Neural cell (in vitro differentiated cells): Measurements from ENCODE around the gene ST7L. TPM values are rescaled to one million over a fixed set of nuclear protein-coding genes. Genes with fewer than 3 reads are reported as not detected.

Source experiments
- H2AFZ ChIP-seq: fragments of 200-600, 300-800 bp; sonication (generic), shearing (Covaris generic); 2 replicates; pipeline ENCODE4 v1.6.0; 2014; ENCODE audit warnings: low read depth, mild to moderate bottlenecking, antibody characterized with exemption, low read length, moderate library complexity
- H3F3A ChIP-seq: fragments of 200-600 bp; shearing (Covaris generic); 2 replicates; pipeline ENCODE4 v1.6.1; 2016; ENCODE audit warnings: mild to moderate bottlenecking, moderate library complexity, mixed read lengths, antibody characterized with exemption, low read length; ENCODE audit not compliant: insufficient read depth, poor library complexity, severe bottlenecking
- H3K27ac ChIP-seq: fragments of 200-600, 300-800 bp; sonication (generic), shearing (Covaris generic); 2 replicates; pipeline ENCODE4 v1.5.1; 2014; ENCODE audit warnings: mild to moderate bottlenecking, low read length, moderate library complexity
- H3K27me3 ChIP-seq: fragments of 300-800, 200-600 bp; sonication (generic), shearing (Covaris generic); 2 replicates; pipeline ENCODE4 v1.6.0; 2014; ENCODE audit warnings: mild to moderate bottlenecking, low read depth, low read length, moderate library complexity; ENCODE audit not compliant: insufficient read depth
- H3K36me3 ChIP-seq: fragments of 300-800, 200-600 bp; sonication (generic), shearing (Covaris generic); 2 replicates; pipeline ENCODE4 v1.5.1; 2014; ENCODE audit warnings: mild to moderate bottlenecking, antibody characterized with exemption, low read length, moderate library complexity; ENCODE audit not compliant: insufficient read depth
- H3K4me2 ChIP-seq: fragments of 300-800, 200-600 bp; sonication (generic), shearing (Covaris generic); 2 replicates; pipeline ENCODE4 v1.6.0; 2014; ENCODE audit warnings: mild to moderate bottlenecking, low read length
- H3K4me3 ChIP-seq: fragments of 300-800, 200-600 bp; sonication (generic), shearing (Covaris generic); 2 replicates; pipeline ENCODE4 v1.5.1; 2014; ENCODE audit warnings: mild to moderate bottlenecking, low read length, moderate library complexity
- H3K79me2 ChIP-seq: fragments of 200-600 bp; shearing (Covaris generic); replicated peaks from 2 replicates; pipeline ENCODE4 v1.6.0; 2014; ENCODE audit warnings: mild to moderate bottlenecking, low read length, moderate library complexity; ENCODE audit not compliant: insufficient read depth
- H3K9ac ChIP-seq: fragments of 300-800, 200-600 bp; sonication (generic), shearing (Covaris generic); 2 replicates; pipeline ENCODE4 v1.6.1; 2016; ENCODE audit warnings: mild to moderate bottlenecking, low read length, mixed read lengths
- H3K9me2 ChIP-seq: fragments of 200-600 bp; shearing (Covaris generic); 2 replicates; pipeline ENCODE4 v1.6.1; 2016; ENCODE audit warnings: mild to moderate bottlenecking, low read length, mixed read lengths; ENCODE audit not compliant: insufficient read depth
- H3K9me3 ChIP-seq: fragments of 200-600, 300-800 bp; sonication (generic), shearing (Covaris generic); 2 replicates; pipeline ENCODE4 v1.6.1; 2016; ENCODE audit warnings: mild to moderate bottlenecking, mixed run types, low read length, moderate library complexity, mixed read lengths
- H4K20me1 ChIP-seq: fragments of 200-600 bp; shearing (Covaris generic); 2 replicates; pipeline ENCODE4 v1.6.1; 2016; ENCODE audit warnings: mild to moderate bottlenecking, mixed run types; ENCODE audit not compliant: insufficient read depth
- CTCF ChIP-seq: fragments of 450-650 bp; IDR thresholded peaks from 2 replicates; pipeline ENCODE4 v1.5.1; 2014; ENCODE audit warnings: antibody characterized with exemption, mild to moderate bottlenecking, moderate library complexity; ENCODE audit not compliant: poor library complexity, severe bottlenecking
- EP300 ChIP-seq: fragments of 450-650 bp; conservative IDR thresholded peaks from 2 replicates; pipeline ENCODE4 v1.6.1; 2014; ENCODE audit warnings: antibody characterized with exemption, mild to moderate bottlenecking, moderate library complexity; ENCODE audit not compliant: poor library complexity, severe bottlenecking
- EZH2 ChIP-seq: fragments of 200-600, 300-800 bp; shearing (Covaris generic), sonication (generic); IDR thresholded peaks from 2 replicates; pipeline ENCODE4 v1.6.1; 2014; ENCODE audit warnings: antibody characterized with exemption, low read length, borderline replicate concordance, mild to moderate bottlenecking; ENCODE audit not compliant: insufficient read depth, poor library complexity, severe bottlenecking
- MXI1 ChIP-seq: fragments of 450-650 bp; conservative IDR thresholded peaks from 2 replicates; pipeline ENCODE4 v1.6.1; 2014; ENCODE audit warnings: antibody characterized with exemption, mild to moderate bottlenecking; ENCODE audit not compliant: poor library complexity, severe bottlenecking
- POLR2AphosphoS5 ChIP-seq: IDR thresholded peaks from 2 replicates; pipeline ENCODE4 v1.6.1; 2012
- RAD21 ChIP-seq: fragments of 450-650 bp; conservative IDR thresholded peaks from 2 replicates; pipeline ENCODE4 v1.6.1; 2014; ENCODE audit warnings: antibody characterized with exemption, mild to moderate bottlenecking, moderate library complexity
- REST ChIP-seq: IDR thresholded peaks from 2 replicates; pipeline ENCODE4 v1.6.1; 2012; ENCODE audit warnings: borderline replicate concordance
- SMC3 ChIP-seq: fragments of 450-650 bp; conservative IDR thresholded peaks from 2 replicates; pipeline ENCODE4 v1.6.1; 2014; ENCODE audit warnings: antibody characterized with exemption, mild to moderate bottlenecking, moderate library complexity; ENCODE audit not compliant: poor library complexity
- TAF1 ChIP-seq: IDR thresholded peaks from 2 replicates; pipeline ENCODE4 v1.6.1; 2012; ENCODE audit warnings: low read depth
- polyA plus RNA-seq: library from polyadenylated mRNA; depleted of rRNA; stranded (reverse); fragments of >200 nt; gene quantifications from 2 replicates; pipeline ENCODE4 v1.2.3, GENCODE V29; 2014

ST7L gene
- polyA plus RNA-seq, 1 donor from 2014 or later: 33.7 TPM

- H3F3A ChIP-seq: no peaks in the 10 kb centered on the region
- no peaks in the 10 kb centered on the region for H3K9me2 ChIP-seq
- H3K27ac ChIP-seq: no peak overlapping the region
- no peaks in the 10 kb centered on the region for H3K9me3 ChIP-seq
- H3K4me2 ChIP-seq: no peak overlapping the region
- H3K79me2 ChIP-seq: no peaks in the 10 kb centered on the region
- H3K36me3 ChIP-seq: peaks cover 5% of the 10 kb centered on the region
- no peaks in the 10 kb centered on the region for H3K27me3 ChIP-seq
- no peak overlapping the region for H2AFZ ChIP-seq
- H4K20me1 ChIP-seq: no peaks in the 10 kb centered on the region
- no peak overlapping the region for H3K4me3 ChIP-seq
- TF ChIP-seq POLR2AphosphoS5 (no peak), EZH2 (no peak), EP300 (no peak), MXI1 (no peak), RAD21 (no peak), SMC3 (no peak), CTCF (no peak)
- H3K9ac ChIP-seq: no peak overlapping the region
Measured at GRCh38 chr1:112538883-112539282, 80.1 kb downstream of the ST7L start.

GRCh38 chr1:112537456-112537855 is 81.5 kb downstream of the ST7L start:
- Histone ChIP-seq H3K36me3 (peaks cover 5% of the 10 kb centered on the region), H3K9ac (no peak overlapping the region), H3F3A (no peaks in the 10 kb centered on the region), H2AFZ (no peak overlapping the region), H3K9me3 (no peaks in the 10 kb centered on the region), H3K79me2 (no peaks in the 10 kb centered on the region), H3K4me2 (no peak overlapping the region), H3K27me3 (no peaks in the 10 kb centered on the region), H3K4me3 (no peak overlapping the region), H4K20me1 (no peaks in the 10 kb centered on the region), H3K27ac (no peak overlapping the region), H3K9me2 (no peaks in the 10 kb centered on the region)
- TF ChIP-seq MXI1 (no peak), TAF1 (no peak), REST (no peak), POLR2AphosphoS5 (no peak), EP300 (no peak), SMC3 (no peak), RAD21 (no peak), EZH2 (no peak), CTCF (no peak)
